ENCODE measurements around the gene SCN1A.
"Not testable (repeated sequence)": the region's sequence is repeated elsewhere in the genome, so short reads cannot be mapped to it uniquely, and the experiment has no call there.

SCN1A gene

GRCh38 chr2:166081131-166081632 lies 46.6 kb downstream of the SCN1A start:
- no peak for DNase-seq (ENCODE audit: low spot score)

DNA sequence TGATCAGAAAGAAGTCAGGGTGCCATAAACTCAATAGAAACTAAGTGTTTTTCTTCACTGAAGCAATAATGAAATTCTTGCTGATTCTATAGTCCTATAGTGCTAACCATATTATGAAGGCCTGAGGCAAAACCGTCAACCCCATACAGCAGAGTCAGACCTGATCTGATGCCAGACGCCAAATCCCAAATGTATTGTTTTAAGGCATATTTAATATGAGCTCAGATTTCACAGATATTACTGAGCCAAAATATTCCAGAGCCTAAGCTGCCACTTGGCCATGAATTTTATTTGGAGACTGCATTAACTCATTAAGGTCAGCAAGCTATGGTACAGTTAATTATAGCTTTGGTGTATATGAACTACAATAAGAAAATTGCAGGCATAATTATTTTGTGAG lies 53.4 kb downstream of the SCN1A start:
- no peak for DNase-seq (ENCODE audit: low spot score)

- DNase-seq (ENCODE audit: low spot score), result no peak
These were observed 53.8 kb downstream of the SCN1A start for GRCh38 chr2:166074011-166074410.

- DNase-seq (ENCODE audit: low spot score), result no peak
These were observed 57.6 kb downstream of the SCN1A start for GRCh38 chr2:166070231-166070630.

DNA sequence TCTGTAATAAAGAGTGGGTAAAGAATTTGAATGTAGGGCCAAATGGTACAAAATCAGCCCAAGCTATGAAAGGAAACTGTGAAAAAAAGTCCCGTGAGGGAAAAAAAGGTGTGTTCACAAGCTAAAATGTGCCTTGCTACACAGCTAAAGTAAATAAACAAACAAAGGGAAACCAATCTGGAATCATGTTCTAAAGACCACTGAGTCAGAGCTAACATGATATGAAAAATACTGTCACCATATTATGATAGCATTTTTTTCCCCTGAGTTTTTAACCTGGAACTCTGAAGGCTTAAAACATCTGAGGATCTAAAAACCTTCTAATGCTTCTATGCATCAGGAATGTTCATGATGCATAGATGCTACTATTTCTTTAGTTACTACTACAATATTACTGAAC lies 58.8 kb downstream of the SCN1A start:
- no peak for DNase-seq (ENCODE audit: low spot score)

DNA sequence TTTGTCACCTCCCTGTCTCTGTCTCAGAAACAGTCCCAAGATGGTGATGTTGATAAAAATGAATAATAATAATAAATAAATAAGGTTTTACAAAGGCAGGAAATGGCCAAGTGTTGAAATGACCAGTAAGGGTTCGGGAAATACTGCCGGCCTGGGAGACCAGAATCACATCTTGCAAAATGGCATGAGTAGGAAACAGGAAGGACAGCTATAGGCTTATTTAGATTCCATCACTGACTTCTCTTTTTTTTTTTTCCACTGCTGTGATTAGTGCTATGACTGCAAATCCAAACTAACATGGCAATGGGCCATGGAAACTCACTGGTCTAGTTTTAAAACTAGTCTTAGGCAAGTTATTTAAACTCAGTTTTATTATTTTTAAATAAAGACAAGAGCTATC lies 60.6 kb downstream of the SCN1A start:
- no peak for DNase-seq (ENCODE audit: low spot score)

DNA sequence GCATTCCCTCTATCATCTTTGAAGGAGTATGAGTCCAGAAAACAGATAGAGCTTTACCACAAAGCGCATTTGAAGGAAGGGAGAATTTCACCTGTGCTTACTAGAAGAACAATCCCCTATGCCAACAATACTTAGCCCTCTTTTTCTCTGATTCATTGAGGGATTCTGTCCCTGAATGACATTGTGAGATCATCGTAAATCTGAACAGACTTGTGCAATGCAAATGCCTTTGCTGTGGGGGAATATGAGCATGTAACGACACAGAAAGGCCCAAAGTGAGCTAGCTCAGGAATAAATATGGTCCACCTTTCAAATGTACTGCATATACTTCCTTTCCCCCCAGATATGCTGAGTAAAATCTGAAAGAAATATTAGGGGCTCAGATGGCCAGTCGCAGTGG lies 67.6 kb downstream of the SCN1A start:
- DNase-seq (ENCODE audit: low spot score), result no peak

DNA sequence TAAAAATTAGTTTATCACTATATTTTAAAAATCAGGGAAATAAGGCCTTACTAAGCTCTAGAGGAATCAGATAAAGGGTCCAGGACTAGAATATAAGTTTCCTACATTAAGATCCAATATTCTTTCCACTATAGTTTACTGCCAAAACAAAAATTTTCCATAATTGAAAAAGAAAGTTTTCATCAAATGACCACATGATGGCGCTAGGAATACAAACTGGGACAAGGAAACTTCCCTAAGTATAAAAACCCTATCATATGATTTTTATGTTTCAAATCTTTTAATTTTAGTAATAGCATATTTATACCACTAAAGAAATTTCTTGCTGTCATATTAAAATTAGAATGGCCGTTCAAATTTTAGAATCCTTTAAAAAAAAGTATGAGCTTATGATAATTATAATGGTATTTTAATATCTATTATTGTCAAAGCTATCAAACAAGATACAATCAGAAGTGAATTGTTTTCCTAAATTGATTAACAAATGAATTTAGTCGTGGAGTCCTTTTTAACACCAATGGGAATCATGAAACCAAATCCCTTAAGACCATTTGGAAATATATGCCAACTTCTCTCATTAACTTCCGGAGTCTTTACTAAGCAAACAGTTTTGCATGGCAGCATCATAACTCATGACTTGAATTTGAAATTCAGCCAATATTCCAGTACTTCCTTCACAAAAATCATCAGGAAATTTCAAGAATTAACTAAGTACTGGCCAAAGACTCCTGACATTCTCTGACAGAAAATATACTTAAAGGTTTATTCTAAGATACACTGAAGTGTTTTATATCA lies 70.3 kb downstream of the SCN1A start:
- no peak for DNase-seq (ENCODE audit: low spot score)

DNA sequence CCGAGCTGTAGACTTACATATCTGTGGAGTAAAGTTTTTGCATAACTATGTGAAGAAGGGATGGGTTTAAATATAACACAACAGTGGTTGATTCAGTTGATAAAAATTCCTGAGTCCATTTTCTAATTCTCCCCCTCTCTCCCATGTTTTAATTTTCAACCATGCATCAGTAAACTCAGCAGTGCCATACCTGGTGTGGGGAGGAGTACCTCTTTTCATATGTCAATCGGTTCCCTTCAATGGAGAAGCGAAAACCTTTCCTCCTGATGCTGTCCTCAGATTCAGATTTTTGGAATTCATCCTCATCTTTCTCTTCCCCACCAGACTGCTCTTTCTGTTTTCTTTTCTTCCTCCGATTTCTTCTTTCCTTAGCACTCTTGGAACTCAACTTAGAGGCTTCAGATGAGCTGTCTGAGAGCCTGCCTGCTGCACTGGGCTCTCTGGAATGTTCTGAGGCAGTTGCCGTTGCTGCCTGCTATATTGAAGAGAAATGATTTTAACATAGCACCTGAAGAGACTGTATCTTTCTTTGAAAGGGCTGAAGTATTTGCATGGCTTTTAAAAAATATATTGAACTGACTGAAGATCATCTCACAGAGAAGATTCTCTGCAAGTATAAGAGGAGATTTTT lies 82.9 kb downstream of the SCN1A start:
- no peak for DNase-seq (ENCODE audit: low spot score)

DNA sequence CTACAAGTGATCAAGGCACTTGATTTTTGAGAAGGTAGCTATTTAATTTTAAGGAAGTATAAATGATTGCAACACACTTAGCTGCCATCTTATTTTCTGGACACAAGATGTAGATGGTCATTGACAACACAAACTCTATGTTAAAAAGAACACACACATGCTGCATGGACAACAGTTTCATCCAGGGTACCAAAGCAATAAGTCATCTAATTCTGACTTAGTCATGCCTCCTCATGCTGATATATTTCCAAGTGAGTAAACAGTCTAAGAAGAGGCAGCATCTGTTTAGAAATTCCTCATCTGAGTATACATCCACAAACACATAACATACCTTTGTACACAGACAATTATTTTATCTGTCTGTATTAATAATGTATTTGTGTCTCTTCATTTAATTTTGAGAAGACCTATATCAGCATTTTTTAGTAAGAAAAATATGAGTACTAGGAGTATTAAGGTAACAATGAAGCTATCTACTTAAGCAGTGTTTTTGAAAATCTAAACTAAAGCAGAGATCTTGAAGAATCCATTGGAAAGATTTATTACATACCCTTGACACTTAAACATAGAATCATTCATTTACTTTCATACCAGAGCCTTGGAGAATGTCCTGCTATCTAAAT lies 84.9 kb downstream of the SCN1A start:
- no peak for DNase-seq (ENCODE audit: low spot score)

- no peak for DNase-seq (ENCODE audit: low spot score)
These were observed 85.5 kb downstream of the SCN1A start for GRCh38 chr2:166042356-166042755.

GRCh38 chr2:166041613-166042012 lies 86.2 kb downstream of the SCN1A start:
- no peak for DNase-seq (ENCODE audit: low spot score)

DNA sequence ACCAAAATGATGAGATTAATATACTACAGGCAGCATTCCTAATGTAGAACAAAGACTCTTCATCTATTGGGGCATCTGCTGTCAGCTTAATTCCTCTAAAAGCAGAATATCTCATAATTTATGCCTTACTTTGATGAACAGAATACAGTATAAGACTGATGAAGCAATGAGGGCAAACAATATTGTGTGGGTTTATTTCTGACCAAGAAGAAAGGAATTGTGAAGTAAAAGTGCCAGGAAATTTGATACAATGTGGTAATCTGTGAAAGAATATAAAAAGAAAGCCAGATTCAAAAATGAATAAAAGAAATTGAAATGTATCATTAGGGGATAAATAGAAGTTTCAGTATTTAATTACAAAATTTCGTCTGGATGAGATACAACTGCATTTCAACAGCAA lies 95.5 kb downstream of the SCN1A start:
- DNase-seq (ENCODE audit: low spot score), result no peak

- no peak for DNase-seq (ENCODE audit: low spot score)
These were observed 96.8 kb downstream of the SCN1A start for GRCh38 chr2:166031054-166031453.

- no peak for DNase-seq (ENCODE audit: low spot score)
These were observed 102.5 kb downstream of the SCN1A start for GRCh38 chr2:166025313-166025712.

DNA sequence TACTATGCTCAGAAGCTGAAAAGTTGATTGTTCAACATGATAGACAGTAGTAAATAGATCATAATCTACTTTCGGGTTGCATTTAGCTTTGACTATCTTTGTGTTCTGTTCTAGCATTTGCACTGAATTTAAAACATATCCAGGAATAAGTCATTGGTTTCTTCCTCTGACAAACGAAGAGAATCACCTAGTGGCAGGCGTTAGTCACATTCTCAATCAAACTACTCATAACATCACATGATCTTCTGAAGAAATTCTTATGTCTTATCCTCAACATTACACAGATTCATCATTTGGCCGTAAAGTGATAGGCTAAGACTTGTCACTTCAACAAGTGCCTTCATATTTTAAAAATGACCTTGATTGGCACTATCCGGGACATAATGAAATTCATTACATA lies 110.6 kb downstream of the SCN1A start:
- no peak for DNase-seq (ENCODE audit: low spot score)

DNA sequence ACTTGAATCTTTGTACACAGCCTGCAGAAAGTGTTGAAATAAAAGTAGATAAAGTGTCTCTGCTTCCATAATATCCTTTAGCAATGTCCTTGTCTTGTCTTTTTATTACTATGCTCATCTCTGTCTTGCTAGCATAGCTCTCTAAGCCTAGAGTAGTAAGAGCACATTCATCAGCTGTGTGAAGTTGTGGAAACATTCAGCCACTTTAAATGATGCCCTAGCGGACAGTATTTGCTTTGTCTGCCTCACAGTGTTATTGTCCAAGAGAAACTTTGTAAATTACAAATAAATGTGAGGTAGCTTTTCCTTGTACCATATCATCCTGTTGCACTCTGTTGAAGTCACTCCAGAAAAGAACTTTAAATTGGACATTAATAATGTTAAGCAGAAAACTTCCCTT lies 113.9 kb downstream of the SCN1A start:
- DNase-seq (ENCODE audit: low spot score), result no peak

GRCh38 chr2:166011660-166012059 lies 116.2 kb downstream of the SCN1A start:
- DNase-seq (ENCODE audit: low spot score), result no peak

DNA sequence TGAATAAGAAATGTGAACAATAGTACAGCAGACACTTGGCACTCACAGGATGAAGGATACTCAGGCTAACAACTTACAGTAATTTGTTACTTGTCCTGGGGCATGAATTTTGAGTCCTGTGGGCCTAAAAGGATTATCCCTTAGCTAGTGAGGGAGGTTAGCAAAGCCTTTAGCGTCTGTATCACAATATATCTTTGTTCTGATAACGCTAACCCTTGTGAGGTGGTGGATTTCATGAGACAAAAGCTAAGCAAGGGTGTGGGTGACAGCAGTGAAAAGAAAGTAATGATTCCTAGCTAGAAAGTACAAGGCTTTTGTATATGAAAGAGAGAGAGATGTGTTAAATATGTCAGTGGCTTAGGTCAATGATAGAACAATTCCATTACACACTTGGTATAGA lies 127.4 kb downstream of the SCN1A start:
- no peak for DNase-seq (ENCODE audit: low spot score)

- no peak for DNase-seq (ENCODE audit: low spot score)
These were observed 137.0 kb downstream of the SCN1A start for GRCh38 chr2:165990846-165991245.

DNA sequence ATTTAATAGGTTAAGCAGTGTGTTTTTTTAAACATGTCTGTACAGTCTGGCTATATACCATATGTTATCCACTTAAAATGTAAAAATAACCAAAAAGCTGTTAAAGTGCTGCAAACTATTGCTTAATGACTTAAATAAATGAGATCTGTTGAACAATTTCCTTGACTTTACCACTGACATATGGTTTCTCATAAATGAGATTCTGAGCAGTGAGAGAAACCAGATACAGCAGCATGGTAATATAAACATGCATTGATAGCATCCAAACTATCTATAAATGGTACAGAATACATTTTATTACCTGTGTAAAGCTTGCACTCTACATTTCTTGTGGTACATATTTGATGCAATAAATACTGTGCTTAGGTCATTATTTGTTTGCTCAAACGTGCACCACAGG lies 138.0 kb downstream of the SCN1A start:
- no peak for DNase-seq (ENCODE audit: low spot score)

- DNase-seq (ENCODE audit: low spot score), result no peak
These were observed 142.7 kb downstream of the SCN1A start for GRCh38 chr2:165985120-165985519.

DNA sequence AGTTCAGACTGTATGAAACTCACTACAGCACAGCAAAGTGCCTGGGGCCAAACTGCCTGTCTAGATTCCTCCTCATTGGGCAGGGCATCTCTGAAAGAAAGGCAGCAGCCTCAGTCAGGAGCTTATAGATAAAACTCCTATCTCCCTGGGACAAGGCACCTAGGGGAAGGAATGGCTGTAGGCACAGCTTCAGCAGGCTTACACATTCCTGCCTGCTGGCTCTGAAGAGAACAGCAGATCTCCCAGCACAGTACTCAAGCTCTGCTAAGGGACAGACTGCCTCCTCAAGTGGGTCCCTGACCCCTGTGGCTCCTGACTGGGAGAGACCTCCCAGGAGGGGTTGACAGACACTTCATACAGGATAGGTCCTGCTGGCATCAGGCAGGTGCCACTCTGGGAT lies 155.7 kb downstream of the SCN1A start:
- not testable (repeated sequence) for DNase-seq (ENCODE audit: low spot score)

Data from globus pallidus (tissue), 1 donor.